OCI-LY3 (cell line): ENCODE data around the gene JAZF1.

Experiments
- EZH2phosphoT487 ChIP-seq: fragments of 200-600 bp; shearing (Covaris generic); IDR thresholded peaks from 2 replicates; pipeline ENCODE4 v1.6.1; 2018; ENCODE audit warnings: antibody characterized with exemption, mixed run types, low read depth
- TF ChIP-seq, protein P1 (sequence below): fragments of 200-600, 300-600 bp; sonication (generic); IDR thresholded peaks from 2 replicates; pipeline ENCODE4 v1.5.1; 2014; ENCODE audit warnings: antibody characterized with exemption, low read length, low read depth

- TF ChIP-seq EZH2phosphoT487 = no peak
- TF ChIP-seq, protein P1, sequence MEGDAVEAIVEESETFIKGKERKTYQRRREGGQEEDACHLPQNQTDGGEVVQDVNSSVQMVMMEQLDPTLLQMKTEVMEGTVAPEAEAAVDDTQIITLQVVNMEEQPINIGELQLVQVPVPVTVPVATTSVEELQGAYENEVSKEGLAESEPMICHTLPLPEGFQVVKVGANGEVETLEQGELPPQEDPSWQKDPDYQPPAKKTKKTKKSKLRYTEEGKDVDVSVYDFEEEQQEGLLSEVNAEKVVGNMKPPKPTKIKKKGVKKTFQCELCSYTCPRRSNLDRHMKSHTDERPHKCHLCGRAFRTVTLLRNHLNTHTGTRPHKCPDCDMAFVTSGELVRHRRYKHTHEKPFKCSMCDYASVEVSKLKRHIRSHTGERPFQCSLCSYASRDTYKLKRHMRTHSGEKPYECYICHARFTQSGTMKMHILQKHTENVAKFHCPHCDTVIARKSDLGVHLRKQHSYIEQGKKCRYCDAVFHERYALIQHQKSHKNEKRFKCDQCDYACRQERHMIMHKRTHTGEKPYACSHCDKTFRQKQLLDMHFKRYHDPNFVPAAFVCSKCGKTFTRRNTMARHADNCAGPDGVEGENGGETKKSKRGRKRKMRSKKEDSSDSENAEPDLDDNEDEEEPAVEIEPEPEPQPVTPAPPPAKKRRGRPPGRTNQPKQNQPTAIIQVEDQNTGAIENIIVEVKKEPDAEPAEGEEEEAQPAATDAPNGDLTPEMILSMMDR = no peak
Measured at GRCh38 chr7:27943241-27943640, 237.4 kb downstream of the JAZF1 start.
